DMS153 treated with DMSO at 0.1 percent for 48 hours (cell line): ENCODE results near the gene PACS2.
"Not testable (repeated sequence)": the region's sequence is repeated elsewhere in the genome, so short reads cannot be mapped to it uniquely, and the experiment has no call there.

Experiments used
- DNase-seq: peaks from one replicate; lab custom pipeline; 2025; ENCODE audit not compliant: unreplicated experiment; lab: John Stamatoyannopoulos, UW

PACS2 gene

DNA sequence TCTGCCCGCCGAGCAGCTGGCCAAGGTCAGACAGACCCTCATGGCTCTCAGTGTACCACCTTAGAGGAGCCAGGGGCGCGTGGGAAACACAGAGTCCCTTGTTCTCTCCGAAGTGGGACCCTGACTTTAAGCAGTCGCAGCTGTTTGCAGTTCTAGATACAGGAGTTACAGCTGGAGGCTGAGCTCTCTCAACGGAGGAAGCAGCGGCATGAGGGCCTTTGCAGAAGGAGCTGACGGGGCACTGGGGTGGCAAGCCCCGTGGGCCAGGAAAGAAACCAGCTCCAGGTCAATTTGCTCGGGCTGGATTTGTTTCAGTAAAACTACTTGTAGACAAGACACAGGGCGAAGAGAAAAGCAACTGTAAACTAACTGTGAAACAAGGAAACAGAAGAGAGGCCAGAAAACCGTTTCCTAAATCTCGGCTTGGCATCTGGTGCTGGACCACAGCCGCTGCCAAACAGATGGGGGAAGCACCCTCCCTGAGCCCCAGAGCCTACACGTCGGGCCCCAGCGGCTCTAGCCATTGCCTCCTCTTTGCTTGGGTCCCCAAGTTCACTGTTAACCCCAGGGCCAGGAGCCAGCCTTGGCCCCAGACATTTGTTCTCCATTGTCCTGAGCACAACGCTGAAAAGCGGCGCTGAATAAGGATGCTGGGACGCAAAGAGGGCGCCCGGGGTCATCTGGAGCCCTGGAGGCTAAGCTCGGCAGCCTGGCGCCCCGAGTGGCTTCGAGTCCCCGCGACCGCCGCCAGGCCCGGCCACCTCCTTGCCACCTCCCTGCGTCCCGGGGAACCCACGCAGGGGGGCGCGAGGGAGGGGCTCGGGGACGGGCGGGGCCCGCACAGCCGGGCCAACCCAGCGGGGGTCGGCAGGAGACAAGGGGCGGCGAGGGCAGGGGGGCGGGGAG, 914 bp upstream of the PACS2 start:
- no peak for DNase-seq

GRCh38 chr14:105315211-105315721, 718 bp downstream of the PACS2 start:
- DNase-seq, result no peak

- DNase-seq, result no peak
Observed at GRCh38 chr14:105315941-105316576, 1.5 kb downstream of the PACS2 start.

- no peak for DNase-seq
Observed at GRCh38 chr14:105316577-105316941, 2.0 kb downstream of the PACS2 start.

GRCh38 chr14:105316968-105317510, 2.5 kb downstream of the PACS2 start:
- DNase-seq, result no peak

- no peak for DNase-seq
Observed at GRCh38 chr14:105317546-105317945, 3.0 kb downstream of the PACS2 start.

GRCh38 chr14:105322791-105323556, 8.4 kb downstream of the PACS2 start:
- DNase-seq, result no peak

- no peak for DNase-seq
Observed at GRCh38 chr14:105323663-105324062, 9.1 kb downstream of the PACS2 start.

DNA sequence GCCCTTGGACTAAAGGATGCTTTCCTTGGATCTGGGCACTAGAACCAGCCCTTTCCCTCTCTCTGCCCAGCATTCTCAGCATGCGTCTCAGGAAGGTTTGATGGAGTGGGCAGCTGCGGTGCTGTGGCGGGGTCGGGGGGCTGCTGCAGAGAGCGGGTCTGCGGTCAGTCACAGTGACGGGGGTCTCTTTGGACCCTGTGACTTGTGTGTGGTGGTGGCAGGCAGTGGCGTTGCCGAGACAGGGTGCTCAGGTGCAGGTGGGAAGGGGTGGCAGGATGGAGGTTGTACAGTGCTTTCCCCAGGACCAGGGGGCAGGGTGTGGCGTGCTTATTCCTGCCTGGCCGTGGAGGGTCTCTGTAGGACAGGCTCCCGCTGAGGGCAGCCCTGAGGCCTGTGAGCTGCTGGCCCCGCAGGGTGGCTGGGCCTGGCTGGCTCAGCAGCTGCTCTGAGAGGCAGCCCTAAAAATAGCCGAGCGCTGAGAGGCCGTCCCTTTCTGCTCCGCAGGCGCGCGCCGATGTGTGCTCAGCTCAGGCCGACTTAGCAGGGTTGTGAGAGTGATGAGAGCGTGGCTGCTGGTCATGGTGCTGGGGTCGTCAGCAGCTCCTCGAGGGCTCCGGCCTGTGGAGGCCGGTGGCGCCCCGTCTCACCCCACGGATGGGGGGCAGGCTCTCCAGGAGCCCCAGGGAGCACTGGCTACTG, 9.7 kb downstream of the PACS2 start:
- DNase-seq, result no peak

DNA sequence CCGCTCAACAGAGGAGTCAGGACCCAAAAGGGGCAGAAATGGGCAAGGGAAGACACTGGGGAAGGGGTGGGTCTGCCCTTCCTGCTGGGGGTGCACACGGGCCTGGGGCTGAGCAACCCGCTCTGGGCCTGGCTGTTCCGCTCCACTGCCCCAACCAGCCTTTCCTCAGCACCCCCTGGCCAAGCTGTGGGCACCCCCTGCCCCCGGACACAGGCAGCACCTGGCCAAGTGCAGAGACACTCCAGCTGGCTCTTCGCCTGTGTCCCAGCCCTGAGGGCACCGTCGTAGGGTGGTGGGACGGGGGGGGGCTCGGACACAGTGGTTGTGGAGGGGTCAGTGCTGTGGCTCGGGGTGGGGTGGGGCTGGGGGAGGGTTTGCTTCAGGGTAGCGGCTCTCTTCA, 10.3 kb downstream of the PACS2 start:
- DNase-seq, result no peak

DNA sequence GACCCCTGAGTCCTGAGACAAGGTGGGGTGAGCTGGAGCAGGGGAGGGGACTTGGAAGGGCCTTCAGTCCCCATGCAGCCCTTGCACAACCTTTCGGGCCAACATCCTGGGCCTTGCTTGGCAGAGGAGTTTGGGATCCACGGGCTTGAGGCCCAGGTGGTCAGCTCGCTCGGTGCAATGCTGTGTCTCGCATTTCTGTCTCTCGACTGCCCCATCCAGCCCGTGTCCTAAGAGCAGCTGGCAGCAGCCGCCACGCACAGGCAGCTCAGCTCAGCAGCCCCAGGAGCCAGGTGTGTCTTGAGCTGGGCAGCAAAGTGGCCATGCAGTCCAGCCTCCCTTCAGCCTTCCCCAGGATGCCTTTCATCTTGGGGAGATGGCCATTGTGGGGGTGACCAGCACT, 10.8 kb downstream of the PACS2 start:
- DNase-seq, result no peak

DNA sequence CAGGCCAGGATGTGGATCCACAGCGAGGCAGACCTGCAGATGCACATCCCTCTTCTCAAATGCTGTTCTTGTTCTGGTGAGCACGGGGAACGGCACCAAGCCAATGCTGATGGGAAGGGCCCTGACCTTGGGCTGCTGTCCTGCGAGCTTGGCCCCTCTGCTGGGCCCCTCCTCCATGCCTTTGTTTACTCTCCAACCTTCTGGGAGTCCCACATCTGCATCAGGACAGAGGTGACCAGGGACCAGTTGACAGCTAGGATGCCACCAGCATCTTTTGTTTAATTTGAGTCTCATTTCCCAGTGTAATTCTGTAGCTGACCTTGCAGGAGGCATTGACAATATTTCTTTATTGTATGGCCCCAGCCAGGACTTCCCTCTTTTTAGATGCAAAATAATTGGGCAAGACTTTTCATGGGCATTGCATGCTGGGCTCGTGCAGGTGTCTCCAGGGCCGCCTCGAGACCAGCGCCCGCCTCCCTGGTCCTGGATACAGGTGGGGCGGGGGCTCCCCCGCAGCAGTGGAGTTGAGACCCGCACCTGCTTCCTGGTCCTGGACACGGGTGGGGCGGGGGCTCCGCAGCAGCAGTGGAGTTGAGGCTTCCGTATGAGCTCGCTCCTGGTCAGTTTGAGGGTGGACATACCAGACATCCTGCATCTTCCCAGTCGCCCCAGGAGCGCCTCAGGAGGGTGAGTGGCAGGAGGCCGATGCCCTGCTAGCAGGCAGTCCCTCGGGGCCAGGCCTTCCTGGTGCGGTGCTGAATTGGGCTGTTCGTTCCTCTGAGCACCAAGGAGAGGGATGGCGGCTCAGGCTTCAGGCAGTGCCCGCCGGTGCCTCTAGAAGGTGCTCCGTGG, 11.4 kb downstream of the PACS2 start:
- no peak for DNase-seq

- DNase-seq, result no peak
Observed at GRCh38 chr14:105326568-105326867, 12.0 kb downstream of the PACS2 start.

GRCh38 chr14:105326891-105327694, 12.5 kb downstream of the PACS2 start:
- no peak for DNase-seq

GRCh38 chr14:105327695-105328045, 13.1 kb downstream of the PACS2 start:
- not testable (repeated sequence) for DNase-seq

GRCh38 chr14:105328070-105328677, 13.6 kb downstream of the PACS2 start:
- no peak for DNase-seq

GRCh38 chr14:105328678-105329390, 14.3 kb downstream of the PACS2 start:
- no peak for DNase-seq
